ENCODE data around the gene STARD5.

DNA sequence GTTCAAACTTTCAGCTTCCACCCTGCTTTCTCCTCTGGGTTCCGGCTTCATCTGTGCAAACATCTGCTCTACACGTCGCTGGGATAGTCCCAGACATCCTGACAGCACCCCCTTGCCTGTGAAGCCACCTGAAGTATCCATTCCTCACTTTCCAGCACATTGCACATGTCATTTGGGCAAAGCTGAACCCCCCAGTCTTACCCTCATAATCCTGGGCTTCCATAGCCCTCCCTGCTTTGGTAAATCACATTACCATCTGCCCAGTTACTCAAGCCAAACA is 42.5 kb downstream of the STARD5 start:
- TF ChIP-seq CTBP2 (IDR thresholded peaks at IDR 0.05; ENCODE audit: borderline replicate concordance, insufficient read depth, insufficient read length, low read length): no peak
- TF ChIP-seq USF2 (IDR thresholded peaks at IDR 0.05; ENCODE audit: low read length): no peak
- TF ChIP-seq GABPA (IDR thresholded peaks at IDR 0.05; ENCODE audit: borderline replicate concordance, insufficient read depth, low read length): no peak
- TF ChIP-seq SIX5 (IDR thresholded peaks at IDR 0.05; ENCODE audit: low read depth, low read length): no peak
- TF ChIP-seq PHF8 (conservative IDR thresholded peaks at IDR 0.05; ENCODE audit: low read depth, low read length): no peak
- TF ChIP-seq, protein P1, sequence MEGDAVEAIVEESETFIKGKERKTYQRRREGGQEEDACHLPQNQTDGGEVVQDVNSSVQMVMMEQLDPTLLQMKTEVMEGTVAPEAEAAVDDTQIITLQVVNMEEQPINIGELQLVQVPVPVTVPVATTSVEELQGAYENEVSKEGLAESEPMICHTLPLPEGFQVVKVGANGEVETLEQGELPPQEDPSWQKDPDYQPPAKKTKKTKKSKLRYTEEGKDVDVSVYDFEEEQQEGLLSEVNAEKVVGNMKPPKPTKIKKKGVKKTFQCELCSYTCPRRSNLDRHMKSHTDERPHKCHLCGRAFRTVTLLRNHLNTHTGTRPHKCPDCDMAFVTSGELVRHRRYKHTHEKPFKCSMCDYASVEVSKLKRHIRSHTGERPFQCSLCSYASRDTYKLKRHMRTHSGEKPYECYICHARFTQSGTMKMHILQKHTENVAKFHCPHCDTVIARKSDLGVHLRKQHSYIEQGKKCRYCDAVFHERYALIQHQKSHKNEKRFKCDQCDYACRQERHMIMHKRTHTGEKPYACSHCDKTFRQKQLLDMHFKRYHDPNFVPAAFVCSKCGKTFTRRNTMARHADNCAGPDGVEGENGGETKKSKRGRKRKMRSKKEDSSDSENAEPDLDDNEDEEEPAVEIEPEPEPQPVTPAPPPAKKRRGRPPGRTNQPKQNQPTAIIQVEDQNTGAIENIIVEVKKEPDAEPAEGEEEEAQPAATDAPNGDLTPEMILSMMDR (IDR thresholded peaks at IDR 0.05; ENCODE audit: control extremely low read depth in 1 of 3, insufficient read depth in 1 of 3, low read depth in 1 of 3, low read length in 3 of 3): no peak
- TF ChIP-seq POLR2AphosphoS5 (IDR thresholded peaks at IDR 0.05; ENCODE audit: low read depth, low read length): no peak
- no peak for TF ChIP-seq ASH2L (IDR thresholded peaks at IDR 0.05; ENCODE audit: low read length)
- no peak for TF ChIP-seq FOSL1 (IDR thresholded peaks at IDR 0.05; ENCODE audit: insufficient read depth, low read depth, low read length)
- no peak for TF ChIP-seq ATF2 (IDR thresholded peaks at IDR 0.05; ENCODE audit: low read length)
- no peak for TF ChIP-seq RAD21 (IDR thresholded peaks at IDR 0.05 in 1 of 2, conservative IDR thresholded peaks at IDR 0.05 in 1 of 2; ENCODE audit: low read depth in 2 of 2, low read length in 2 of 2)
- no peak for TF ChIP-seq CEBPB (IDR thresholded peaks at IDR 0.05; ENCODE audit: low read depth, low read length)

Data from H1 (cell line).